ENCODE results near the gene UTP18. TPM values are rescaled to one million over a fixed set of nuclear protein-coding genes. Genes with fewer than 3 reads are reported as not detected.

Gene UTP18
- total RNA-seq, 1 experiment from 2014 or later, result 96.3 TPM

- Histone ChIP-seq H3K4me3 (ENCODE audit: low read depth in 2 of 2, low read length in 2 of 2) (peak overlapping the region; percentile 89 to 97), H3K9me3 (ENCODE audit: control insufficient read depth, insufficient read depth, low read depth, low read length) (no peaks in the 10 kb centered on the region), H3K36me3 (ENCODE audit: control insufficient read depth, insufficient read depth, low read length) (peaks cover 28% of the 10 kb centered on the region), H3K4me1 (ENCODE audit: control insufficient read depth, insufficient read depth, low read length) (peaks cover 43% of the 10 kb centered on the region), H3K27ac (ENCODE audit: low read length) (peak overlapping the region; percentile 99), H3K27me3 (ENCODE audit: control insufficient read depth, insufficient read depth, low read length) (no peaks in the 10 kb centered on the region)
- TF ChIP-seq, protein P1, sequence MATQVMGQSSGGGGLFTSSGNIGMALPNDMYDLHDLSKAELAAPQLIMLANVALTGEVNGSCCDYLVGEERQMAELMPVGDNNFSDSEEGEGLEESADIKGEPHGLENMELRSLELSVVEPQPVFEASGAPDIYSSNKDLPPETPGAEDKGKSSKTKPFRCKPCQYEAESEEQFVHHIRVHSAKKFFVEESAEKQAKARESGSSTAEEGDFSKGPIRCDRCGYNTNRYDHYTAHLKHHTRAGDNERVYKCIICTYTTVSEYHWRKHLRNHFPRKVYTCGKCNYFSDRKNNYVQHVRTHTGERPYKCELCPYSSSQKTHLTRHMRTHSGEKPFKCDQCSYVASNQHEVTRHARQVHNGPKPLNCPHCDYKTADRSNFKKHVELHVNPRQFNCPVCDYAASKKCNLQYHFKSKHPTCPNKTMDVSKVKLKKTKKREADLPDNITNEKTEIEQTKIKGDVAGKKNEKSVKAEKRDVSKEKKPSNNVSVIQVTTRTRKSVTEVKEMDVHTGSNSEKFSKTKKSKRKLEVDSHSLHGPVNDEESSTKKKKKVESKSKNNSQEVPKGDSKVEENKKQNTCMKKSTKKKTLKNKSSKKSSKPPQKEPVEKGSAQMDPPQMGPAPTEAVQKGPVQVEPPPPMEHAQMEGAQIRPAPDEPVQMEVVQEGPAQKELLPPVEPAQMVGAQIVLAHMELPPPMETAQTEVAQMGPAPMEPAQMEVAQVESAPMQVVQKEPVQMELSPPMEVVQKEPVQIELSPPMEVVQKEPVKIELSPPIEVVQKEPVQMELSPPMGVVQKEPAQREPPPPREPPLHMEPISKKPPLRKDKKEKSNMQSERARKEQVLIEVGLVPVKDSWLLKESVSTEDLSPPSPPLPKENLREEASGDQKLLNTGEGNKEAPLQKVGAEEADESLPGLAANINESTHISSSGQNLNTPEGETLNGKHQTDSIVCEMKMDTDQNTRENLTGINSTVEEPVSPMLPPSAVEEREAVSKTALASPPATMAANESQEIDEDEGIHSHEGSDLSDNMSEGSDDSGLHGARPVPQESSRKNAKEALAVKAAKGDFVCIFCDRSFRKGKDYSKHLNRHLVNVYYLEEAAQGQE (IDR thresholded peaks at IDR 0.05; ENCODE audit: insufficient read depth in 1 of 2, low read depth in 2 of 2, low read length in 1 of 2), result no peak
- peak; percentile 41; the same call in 1 of the 2 replicates for TF ChIP-seq SIN3A (IDR thresholded peaks at IDR 0.05; ENCODE audit: borderline replicate concordance, insufficient read depth, low read depth, low read length)
- ChIA-PET CTCF (interaction anchor here (0.7 kb wide), 1 partner anchor 203 kb away, joined by 3 read pairs; no protein-coding TSS in a partner anchor), POLR2A (no interaction called here)
- DNase-seq (ENCODE audit: low read depth, low spot score) (no peak), ATAC-seq (no peak)
- no TSS peak for BruUV-seq (replicated peaks)
- intact Hi-C loops (cut with micrococcal nuclease; ENCODE audit: unreplicated experiment), result no loop called here
- in situ Hi-C loops (cut with HindIII; ENCODE audit: low pct_unique_long_range_greater_than_20kb, low sequenced_read_pairs), result no loop called here
Observed at GRCh38 chr17:51258756-51259563, 1.4 kb upstream of the UTP18 start.

DNA sequence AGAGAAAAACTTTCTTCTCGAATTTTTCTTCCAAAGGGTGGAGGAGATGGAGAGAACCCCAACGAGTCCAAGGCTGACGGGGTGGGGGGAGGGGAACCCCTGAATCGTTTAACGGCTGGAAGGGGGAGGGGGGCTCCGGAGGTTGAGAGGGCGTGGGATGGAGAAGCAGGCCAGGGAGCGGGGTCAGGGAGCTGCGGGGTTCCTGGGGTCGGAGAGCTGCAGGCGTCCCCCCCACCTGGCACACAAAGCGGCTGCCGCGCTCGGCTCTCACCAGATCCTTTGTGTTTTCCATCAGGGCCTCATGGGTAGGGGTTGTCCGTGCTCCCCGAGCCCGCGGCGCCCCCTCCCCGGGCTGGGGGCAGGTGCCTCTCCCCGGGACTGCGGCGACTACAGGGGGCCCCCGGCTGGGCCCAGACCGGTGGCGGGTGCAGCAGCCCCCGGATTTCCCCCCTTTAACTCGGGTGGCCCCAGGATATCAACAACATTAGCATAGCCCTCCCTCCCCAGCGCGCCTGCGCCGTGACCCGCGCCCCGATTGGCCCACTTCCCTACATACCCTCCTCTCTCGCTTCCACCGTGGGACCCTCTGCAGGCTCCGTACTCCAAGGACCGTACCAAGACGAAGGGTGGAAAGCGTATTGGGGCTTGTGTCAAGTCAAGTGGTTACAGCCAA lies 646 bp upstream of the UTP18 start, which contains the start of gene MBTD1:
Gene MBTD1 (minus strand): TSS at position 486 of the 673 bp plus-strand sequence. CDS start 34,888 bp downstream, outside the sequence.
- ATAC-seq (peak; percentile 94), DNase-seq (ENCODE audit: low read depth, low spot score) (no peak)
- no TSS peak for BruUV-seq (replicated peaks)
- Histone ChIP-seq H3K4me3 (ENCODE audit: low read depth in 2 of 2, low read length in 2 of 2) (peak within 1 kb of the TSS; percentile 89 to 97), H3K9me3 (ENCODE audit: control insufficient read depth, insufficient read depth, low read depth, low read length) (no peaks in the 10 kb centered on the region), H3K36me3 (ENCODE audit: control insufficient read depth, insufficient read depth, low read length) (peaks cover 28% of the 10 kb centered on the region), H3K27ac (ENCODE audit: low read length) (peak within 1 kb of the TSS; percentile 99), H3K4me1 (ENCODE audit: control insufficient read depth, insufficient read depth, low read length) (peaks cover 43% of the 10 kb centered on the region), H3K27me3 (ENCODE audit: control insufficient read depth, insufficient read depth, low read length) (no peaks in the 10 kb centered on the region)
- CTCF ChIA-PET, result no interaction called here
- in situ Hi-C loops (cut with HindIII; ENCODE audit: low pct_unique_long_range_greater_than_20kb, low sequenced_read_pairs), result no loop called here
- POLR2A ChIA-PET, result no interaction called here
- TF ChIP-seq, protein P1 (IDR thresholded peaks at IDR 0.05; ENCODE audit: insufficient read depth in 1 of 2, low read depth in 2 of 2, low read length in 1 of 2), result no peak
- peak; percentile 54 for TF ChIP-seq POLR2AphosphoS5 (IDR thresholded peaks at IDR 0.05; ENCODE audit: low read depth, low read length)
- intact Hi-C loops (cut with micrococcal nuclease; ENCODE audit: unreplicated experiment), result no loop called here

All from Panc1 (cell line).